Measurements from ENCODE around the gene DAB1.

- TF ChIP-seq EP300 (conservative IDR thresholded peaks at IDR 0.05; ENCODE audit: poor library complexity, severe bottlenecking) (no peak), RAD21 (conservative IDR thresholded peaks at IDR 0.05) (no peak), SMC3 (conservative IDR thresholded peaks at IDR 0.05; ENCODE audit: poor library complexity) (no peak), EZH2 (IDR thresholded peaks at IDR 0.05; ENCODE audit: borderline replicate concordance, insufficient read depth, low read length, poor library complexity, severe bottlenecking) (no peak), POLR2AphosphoS5 (IDR thresholded peaks at IDR 0.05) (no peak), TAF1 (IDR thresholded peaks at IDR 0.05; ENCODE audit: low read depth) (no peak)
- TF ChIP-seq, protein P1, sequence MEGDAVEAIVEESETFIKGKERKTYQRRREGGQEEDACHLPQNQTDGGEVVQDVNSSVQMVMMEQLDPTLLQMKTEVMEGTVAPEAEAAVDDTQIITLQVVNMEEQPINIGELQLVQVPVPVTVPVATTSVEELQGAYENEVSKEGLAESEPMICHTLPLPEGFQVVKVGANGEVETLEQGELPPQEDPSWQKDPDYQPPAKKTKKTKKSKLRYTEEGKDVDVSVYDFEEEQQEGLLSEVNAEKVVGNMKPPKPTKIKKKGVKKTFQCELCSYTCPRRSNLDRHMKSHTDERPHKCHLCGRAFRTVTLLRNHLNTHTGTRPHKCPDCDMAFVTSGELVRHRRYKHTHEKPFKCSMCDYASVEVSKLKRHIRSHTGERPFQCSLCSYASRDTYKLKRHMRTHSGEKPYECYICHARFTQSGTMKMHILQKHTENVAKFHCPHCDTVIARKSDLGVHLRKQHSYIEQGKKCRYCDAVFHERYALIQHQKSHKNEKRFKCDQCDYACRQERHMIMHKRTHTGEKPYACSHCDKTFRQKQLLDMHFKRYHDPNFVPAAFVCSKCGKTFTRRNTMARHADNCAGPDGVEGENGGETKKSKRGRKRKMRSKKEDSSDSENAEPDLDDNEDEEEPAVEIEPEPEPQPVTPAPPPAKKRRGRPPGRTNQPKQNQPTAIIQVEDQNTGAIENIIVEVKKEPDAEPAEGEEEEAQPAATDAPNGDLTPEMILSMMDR (IDR thresholded peaks at IDR 0.05; ENCODE audit: poor library complexity, severe bottlenecking), result no peak
- TF ChIP-seq, protein P2, sequence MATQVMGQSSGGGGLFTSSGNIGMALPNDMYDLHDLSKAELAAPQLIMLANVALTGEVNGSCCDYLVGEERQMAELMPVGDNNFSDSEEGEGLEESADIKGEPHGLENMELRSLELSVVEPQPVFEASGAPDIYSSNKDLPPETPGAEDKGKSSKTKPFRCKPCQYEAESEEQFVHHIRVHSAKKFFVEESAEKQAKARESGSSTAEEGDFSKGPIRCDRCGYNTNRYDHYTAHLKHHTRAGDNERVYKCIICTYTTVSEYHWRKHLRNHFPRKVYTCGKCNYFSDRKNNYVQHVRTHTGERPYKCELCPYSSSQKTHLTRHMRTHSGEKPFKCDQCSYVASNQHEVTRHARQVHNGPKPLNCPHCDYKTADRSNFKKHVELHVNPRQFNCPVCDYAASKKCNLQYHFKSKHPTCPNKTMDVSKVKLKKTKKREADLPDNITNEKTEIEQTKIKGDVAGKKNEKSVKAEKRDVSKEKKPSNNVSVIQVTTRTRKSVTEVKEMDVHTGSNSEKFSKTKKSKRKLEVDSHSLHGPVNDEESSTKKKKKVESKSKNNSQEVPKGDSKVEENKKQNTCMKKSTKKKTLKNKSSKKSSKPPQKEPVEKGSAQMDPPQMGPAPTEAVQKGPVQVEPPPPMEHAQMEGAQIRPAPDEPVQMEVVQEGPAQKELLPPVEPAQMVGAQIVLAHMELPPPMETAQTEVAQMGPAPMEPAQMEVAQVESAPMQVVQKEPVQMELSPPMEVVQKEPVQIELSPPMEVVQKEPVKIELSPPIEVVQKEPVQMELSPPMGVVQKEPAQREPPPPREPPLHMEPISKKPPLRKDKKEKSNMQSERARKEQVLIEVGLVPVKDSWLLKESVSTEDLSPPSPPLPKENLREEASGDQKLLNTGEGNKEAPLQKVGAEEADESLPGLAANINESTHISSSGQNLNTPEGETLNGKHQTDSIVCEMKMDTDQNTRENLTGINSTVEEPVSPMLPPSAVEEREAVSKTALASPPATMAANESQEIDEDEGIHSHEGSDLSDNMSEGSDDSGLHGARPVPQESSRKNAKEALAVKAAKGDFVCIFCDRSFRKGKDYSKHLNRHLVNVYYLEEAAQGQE (IDR thresholded peaks at IDR 0.05; ENCODE audit: borderline replicate concordance), result no peak
These were observed 289.1 kb downstream of the DAB1 start for GRCh38 chr1:57134803-57135202.

All from neural cell (in vitro differentiated cells).